ENCODE measurements around the gene MYOG.

MYOG gene

DNA sequence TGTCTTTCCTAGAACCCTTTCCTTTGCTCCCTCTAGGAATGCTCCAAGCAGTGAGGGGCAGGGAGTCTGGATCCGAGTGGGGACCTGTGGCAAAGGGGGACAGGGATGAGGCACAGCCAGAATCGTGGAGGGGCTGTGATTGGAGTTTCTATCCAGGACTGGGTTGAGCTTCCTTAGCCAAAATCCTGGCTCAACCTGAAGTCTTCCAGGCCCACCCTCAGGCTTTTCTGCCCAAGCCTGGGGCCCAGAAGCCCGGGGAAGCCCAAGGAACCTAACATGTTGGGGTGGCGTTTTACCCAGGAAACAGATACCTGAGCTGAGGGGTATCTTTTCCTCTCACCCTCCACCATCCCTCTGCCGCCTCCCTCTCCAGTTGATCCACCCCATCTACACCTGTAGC lies 5.4 kb downstream of the MYOG start:
- H3K4me3 ChIP-seq (ENCODE audit: low read depth, low read length), result no peak overlapping the region
- TF ChIP-seq, protein P1, sequence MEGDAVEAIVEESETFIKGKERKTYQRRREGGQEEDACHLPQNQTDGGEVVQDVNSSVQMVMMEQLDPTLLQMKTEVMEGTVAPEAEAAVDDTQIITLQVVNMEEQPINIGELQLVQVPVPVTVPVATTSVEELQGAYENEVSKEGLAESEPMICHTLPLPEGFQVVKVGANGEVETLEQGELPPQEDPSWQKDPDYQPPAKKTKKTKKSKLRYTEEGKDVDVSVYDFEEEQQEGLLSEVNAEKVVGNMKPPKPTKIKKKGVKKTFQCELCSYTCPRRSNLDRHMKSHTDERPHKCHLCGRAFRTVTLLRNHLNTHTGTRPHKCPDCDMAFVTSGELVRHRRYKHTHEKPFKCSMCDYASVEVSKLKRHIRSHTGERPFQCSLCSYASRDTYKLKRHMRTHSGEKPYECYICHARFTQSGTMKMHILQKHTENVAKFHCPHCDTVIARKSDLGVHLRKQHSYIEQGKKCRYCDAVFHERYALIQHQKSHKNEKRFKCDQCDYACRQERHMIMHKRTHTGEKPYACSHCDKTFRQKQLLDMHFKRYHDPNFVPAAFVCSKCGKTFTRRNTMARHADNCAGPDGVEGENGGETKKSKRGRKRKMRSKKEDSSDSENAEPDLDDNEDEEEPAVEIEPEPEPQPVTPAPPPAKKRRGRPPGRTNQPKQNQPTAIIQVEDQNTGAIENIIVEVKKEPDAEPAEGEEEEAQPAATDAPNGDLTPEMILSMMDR (IDR thresholded peaks at IDR 0.05; ENCODE audit: low read depth, low read length), result no peak

DNA sequence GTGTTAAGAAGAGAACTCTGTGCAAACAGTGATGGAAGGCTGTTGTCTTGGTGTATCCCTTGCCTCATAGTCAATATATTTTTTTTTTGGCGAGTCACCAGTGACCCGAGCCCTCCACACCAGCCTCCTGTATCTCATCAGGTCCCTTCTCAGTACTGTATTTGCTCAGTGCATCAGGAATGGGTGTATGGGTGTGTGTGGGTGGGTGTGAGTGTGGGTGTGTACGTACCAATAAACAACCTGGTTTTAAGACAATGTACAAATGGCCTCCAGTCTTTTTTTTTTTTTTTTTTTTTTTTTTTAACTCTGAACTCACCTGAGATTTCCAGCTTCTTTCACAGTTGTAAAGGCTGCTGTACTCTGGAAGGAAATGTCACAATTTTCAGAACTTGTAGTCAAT lies 7.3 kb downstream of the MYOG start:
- TF ChIP-seq, protein P1 (IDR thresholded peaks at IDR 0.05; ENCODE audit: low read depth, low read length), result no peak
- H3K4me3 ChIP-seq (ENCODE audit: low read depth, low read length), result no peak overlapping the region

DNA sequence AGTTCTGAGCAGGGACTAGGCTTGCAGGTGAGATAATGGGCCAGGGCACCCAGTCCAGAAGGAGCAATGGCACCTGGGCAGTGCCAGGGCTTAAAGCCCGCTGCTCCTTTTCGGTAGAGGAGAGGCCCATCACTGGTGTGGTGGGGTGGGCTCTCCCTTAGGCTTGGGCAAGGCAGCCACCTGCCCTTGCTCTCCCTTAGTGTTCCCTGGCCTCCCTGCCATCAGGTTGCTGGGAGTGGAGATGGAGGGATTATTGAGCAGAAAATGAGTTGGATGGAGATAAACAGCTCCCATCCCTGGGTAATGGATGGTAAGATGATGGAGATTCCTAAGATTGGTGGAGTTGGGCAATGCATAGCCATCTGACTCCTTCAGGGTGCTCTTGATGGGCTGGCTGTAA lies 7.9 kb downstream of the MYOG start:
- TF ChIP-seq, protein P1 (IDR thresholded peaks at IDR 0.05; ENCODE audit: low read depth, low read length), result no peak
- no peak overlapping the region for H3K4me3 ChIP-seq (ENCODE audit: low read depth, low read length)

DNA sequence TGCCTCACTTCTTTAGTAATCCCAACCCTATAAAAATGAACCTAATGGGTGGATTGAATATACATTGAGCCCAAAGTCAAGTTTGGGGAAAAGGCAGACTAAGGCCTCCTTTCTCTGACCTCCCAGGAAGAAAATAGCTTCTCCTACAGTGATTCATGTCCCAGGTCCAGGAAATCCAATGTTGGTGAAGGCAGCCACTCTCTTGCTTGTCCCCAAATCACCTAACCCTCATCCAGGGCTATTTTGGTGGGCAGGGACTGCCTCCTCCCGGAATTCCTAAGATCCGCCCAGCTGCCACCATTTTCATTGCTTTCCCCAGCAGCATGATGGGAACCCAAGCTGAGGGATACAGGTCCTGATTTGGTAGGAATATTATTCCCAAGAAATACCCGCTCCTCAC lies 8.4 kb downstream of the MYOG start:
- TF ChIP-seq, protein P1 (IDR thresholded peaks at IDR 0.05; ENCODE audit: low read depth, low read length), result no peak
- no peak overlapping the region for H3K4me3 ChIP-seq (ENCODE audit: low read depth, low read length)

DNA sequence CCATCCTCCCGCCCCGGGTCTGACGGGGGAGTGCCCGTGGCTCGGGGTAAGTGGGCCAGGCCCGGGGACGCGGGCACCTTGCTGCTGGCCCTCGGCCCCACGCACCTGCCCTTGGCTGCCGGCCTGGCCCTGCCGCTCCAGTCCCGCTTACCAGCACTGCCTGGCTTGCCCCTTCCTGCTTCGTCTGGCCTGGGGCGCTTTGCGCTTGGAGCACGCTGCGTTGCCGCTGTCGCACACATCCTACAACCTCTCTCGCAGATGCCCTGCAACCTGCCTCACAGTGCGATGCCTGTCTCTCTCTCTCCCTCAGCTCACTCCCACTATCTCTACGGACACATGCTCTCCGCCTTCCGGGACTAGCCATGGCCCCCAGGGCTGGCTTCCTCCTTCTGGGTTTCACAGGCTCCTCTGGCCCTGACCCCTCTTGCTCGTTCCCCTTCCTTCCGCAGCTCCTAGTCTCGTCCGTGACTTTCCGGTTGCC lies 9.7 kb downstream of the MYOG start:
- no peak overlapping the region for H3K4me3 ChIP-seq (ENCODE audit: low read depth, low read length)
- TF ChIP-seq, protein P1 (IDR thresholded peaks at IDR 0.05; ENCODE audit: low read depth, low read length), result no peak

DNA sequence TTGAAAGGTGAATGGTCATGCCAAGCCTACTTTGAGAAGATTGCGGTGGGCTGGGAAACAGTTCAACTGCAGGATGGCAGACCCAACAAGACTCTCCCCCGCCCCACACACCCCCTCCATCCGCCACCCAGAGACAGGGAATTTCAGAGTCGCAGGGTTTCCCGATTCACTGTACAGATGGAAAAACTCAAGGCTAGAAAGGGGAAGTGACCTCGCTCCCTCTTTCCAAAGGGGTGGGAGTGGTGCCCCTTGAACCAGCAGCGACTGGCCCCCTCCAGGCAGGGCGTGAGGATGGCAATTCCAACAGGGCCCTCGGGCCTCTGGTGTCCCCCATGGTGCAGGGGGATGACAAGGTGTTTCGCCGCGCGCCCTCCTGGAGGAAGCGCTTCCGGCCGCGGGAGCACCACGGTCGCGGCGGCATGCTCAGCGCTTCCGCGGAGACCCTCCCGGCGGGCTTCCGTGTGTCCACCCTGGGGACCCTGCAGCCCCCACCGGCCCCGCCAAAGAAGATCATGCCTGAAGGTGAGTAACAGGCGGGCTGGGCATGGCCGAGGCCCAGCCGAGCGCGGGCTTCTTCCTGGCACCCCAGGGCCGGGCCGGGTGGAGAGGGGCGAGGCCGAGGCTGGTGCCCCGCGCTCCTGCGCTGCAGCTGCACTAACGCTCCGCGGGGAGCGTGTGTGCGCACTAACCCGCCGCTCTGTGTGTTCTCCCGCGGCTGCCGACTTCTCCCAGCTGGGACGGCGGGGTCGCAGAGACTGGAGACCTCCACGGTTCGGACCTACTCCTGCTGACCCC lies 10.4 kb downstream of the MYOG start:
- TF ChIP-seq, protein P1 (IDR thresholded peaks at IDR 0.05; ENCODE audit: low read depth, low read length), result no peak
- no peak overlapping the region for H3K4me3 ChIP-seq (ENCODE audit: low read depth, low read length)

DNA sequence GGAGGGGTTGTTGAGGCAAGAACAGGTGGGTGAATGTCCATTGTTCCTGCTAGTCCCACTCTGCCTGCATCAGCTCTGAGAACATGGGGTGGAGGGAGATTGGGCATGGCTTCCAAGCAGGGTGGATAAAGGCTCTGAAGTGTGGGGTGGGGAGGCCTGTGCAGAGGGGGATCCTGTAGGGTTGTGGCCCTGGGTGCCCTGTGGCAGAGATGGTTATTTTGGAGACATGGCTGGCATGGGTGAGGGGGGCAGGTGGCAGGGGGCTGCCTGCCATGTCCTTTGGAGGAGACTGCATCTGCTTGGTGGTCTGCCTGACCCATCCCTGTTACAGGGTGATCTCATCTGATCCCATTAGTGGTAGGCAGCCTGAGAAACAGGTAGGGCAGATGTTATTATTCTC lies 11.2 kb downstream of the MYOG start:
- no peak overlapping the region for H3K4me3 ChIP-seq (ENCODE audit: low read depth, low read length)
- TF ChIP-seq, protein P1 (IDR thresholded peaks at IDR 0.05; ENCODE audit: low read depth, low read length), result no peak
